Esophagus squamous epithelium (tissue), 5 donors: Measurements from ENCODE around the gene EEIG1. TPM values are rescaled to one million over a fixed set of nuclear protein-coding genes. Genes with fewer than 3 reads are reported as not detected.
"Not testable (repeated sequence)": the region's sequence is repeated elsewhere in the genome, so short reads cannot be mapped to it uniquely, and the experiment has no call there.

Source experiments
- DNase-seq: peaks from one replicate; lab custom pipeline; 2025; lab: John Stamatoyannopoulos, UW
- H3K27ac ChIP-seq, 4 donors: fragments of 200-600 bp; sonication (generic); one replicate each; pipeline ENCODE4 v1.5.1; 2016 to 2019; ENCODE audit warnings: mild to moderate bottlenecking in 1 of 4
- H3K27me3 ChIP-seq, 4 donors: fragments of 200-600 bp; sonication (generic); 1 replicate in 3 of 4; 2 replicates in 1 of 4; pipeline versions ENCODE4 v1.5.1 to v1.6.0; 2017 to 2021; ENCODE audit warnings: antibody characterized with exemption in 1 of 4
- H3K36me3 ChIP-seq, 3 donors: fragments of 200-600 bp; sonication (generic); one replicate each; pipeline ENCODE4 v1.5.1; 2016 to 2019
- H3K4me1 ChIP-seq, 3 donors: fragments of 200-600 bp; sonication (generic); one replicate each; pipeline ENCODE4 v1.5.1; 2017 to 2019
- H3K4me3 ChIP-seq, 4 donors: fragments of 200-600 bp; sonication (generic); 1 replicate in 3 of 4; 2 replicates in 1 of 4; pipeline ENCODE4 v1.5.1; 2016 to 2019; ENCODE audit warnings: mild to moderate bottlenecking in 2 of 4, moderate library complexity in 1 of 4
- H3K9me3 ChIP-seq, 3 donors: fragments of 200-600 bp; sonication (generic); one replicate each; pipeline ENCODE4 v1.5.1; 2016 to 2019
- CTCF ChIP-seq, 6 experiments: fragments of 450-650 bp in 4 of 6; fragments of 200-600 bp in 2 of 6; sonication (generic) in 2 of 6; IDR thresholded peaks; one replicate each; pipeline ENCODE4 v1.5.1; 2016 to 2019; ENCODE audit warnings: antibody characterized with exemption in 6 of 6, mild to moderate bottlenecking in 4 of 6, moderate library complexity in 4 of 6
- POLR2A ChIP-seq, 4 donors: fragments of 450-650 bp; IDR thresholded peaks; one replicate each; pipeline ENCODE4 v1.6.1; 2017; ENCODE audit warnings: antibody characterized with exemption in 4 of 4, mild to moderate bottlenecking in 4 of 4, moderate library complexity in 3 of 4
- WGBS, 2 donors: methylation state at CpG; one replicate each; pipeline ENCODE4 v1.1.5; 2018; 5-methylcytosine and 5-hydroxymethylcytosine counted together
- intact Hi-C: fragments of 100-400 bp; cut with DNase I; formaldehyde crosslinking; loops from one replicate; pipeline ENCODE4 v1.15.0; 2022
- total RNA-seq, 4 donors: library from RNA; depleted of rRNA; stranded (reverse); fragments of >200 nt; gene quantifications; one replicate each; pipeline ENCODE4 v1.1.0, GENCODE V29; 2016
- donor health status: DM: yes; HTN: yes; CAD: no.

Gene EEIG1
- total RNA-seq, 4 donors from 2014 or later, result 16.9 to 65.0 (median 24.0) TPM

GRCh38 chr9:128025736-128026135 is 44.9 kb upstream of the EEIG1 start:
- H3K27ac ChIP-seq, result peak overlapping the region in 2 of 4 donors; percentile 61 to 81
- WGBS, 2 donors, result 31 to 70% methylated on average over 2 to 3 of the region's 4 CpGs

GRCh38 chr9:128024761-128025308 is 44.0 kb upstream of the EEIG1 start:
- H3K36me3 ChIP-seq, result no peaks in the 10 kb centered on the region
- WGBS, 2 donors, result 74 to 94% methylated on average over 4 to 5 of the region's 5 CpGs
- TF ChIP-seq CTCF (IDR thresholded peaks at IDR 0.05), result no peak
- no peak for TF ChIP-seq POLR2A (IDR thresholded peaks at IDR 0.05)
- H3K4me3 ChIP-seq, result no peak overlapping the region
- H3K4me1 ChIP-seq, result peaks cover 0 to 30% (median 2%) of the 10 kb centered on the region in 3 donors
- DNase-seq, result no peak
- H3K27ac ChIP-seq, result no peak overlapping the region
- no peaks in the 10 kb centered on the region for H3K9me3 ChIP-seq
- intact Hi-C loops, result no loop called here
- H3K27me3 ChIP-seq, result no peaks in the 10 kb centered on the region

More at GRCh38 chr9:128025736-128026135, 44.9 kb upstream of the EEIG1 start:
- Histone ChIP-seq H3K36me3 (no peaks in the 10 kb centered on the region), H3K9me3 (no peaks in the 10 kb centered on the region), H3K27me3 (no peaks in the 10 kb centered on the region), H3K4me3 (no peak overlapping the region), H3K4me1 (peaks cover 0 to 30% (median 2%) of the 10 kb centered on the region in 3 donors)
- intact Hi-C loops, result no loop called here
- no peak for TF ChIP-seq POLR2A (IDR thresholded peaks at IDR 0.05)
- no peak for TF ChIP-seq CTCF (IDR thresholded peaks at IDR 0.05)
- no peak for DNase-seq

DNA sequence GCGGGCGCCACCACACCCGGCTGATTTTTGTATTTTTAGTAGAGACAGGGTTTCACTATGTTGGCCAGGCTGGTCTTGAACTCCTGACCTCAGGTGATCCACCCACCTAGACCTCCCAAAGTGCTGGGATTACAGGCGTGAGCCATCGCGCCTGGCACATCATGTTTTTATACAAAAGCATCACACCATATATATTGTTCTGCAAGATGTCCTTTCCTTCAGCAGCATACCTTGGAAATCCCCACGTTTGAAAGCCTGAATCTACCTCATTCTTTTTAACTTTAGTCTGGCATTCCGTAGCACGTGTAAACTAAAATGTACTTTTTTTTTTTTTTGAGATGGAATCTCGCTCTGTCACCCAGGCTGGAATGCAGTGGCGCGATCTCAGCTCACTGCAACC is 42.9 kb upstream of the EEIG1 start:
- H3K27me3 ChIP-seq, H3K36me3 ChIP-seq, DNase-seq, H3K4me3 ChIP-seq, H3K9me3 ChIP-seq, intact Hi-C loops, H3K27ac ChIP-seq: not testable (repeated sequence)
- H3K4me1 ChIP-seq, result peaks cover 0 to 30% (median 2%) of the 10 kb centered on the region in 3 donors
- 36 to 55% methylated on average over 12 of the region's 12 CpGs for WGBS, 2 donors

- H3K27me3 ChIP-seq, result no peaks in the 10 kb centered on the region
These were observed 42.1 kb upstream of the EEIG1 start for GRCh38 chr9:128022886-128023285.

DNA sequence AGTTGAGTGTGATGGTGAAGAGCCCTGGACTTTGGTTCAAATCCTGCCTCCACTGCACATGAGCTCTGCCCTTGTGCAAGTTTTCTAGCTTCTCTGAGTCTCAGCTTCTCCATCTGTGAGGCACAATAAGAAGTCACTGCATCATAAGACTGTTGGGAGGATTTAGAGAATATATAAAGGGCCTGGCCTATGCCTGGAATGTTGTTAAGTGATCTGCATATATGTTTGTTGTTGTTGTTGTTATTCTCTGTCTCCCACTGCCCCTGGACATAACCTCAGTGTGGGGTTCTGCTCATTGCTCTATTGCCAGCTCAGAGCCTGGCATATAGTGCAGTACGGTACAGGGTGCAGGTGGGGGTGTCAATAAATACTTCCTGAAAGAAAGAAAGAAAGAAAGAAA is 40.3 kb upstream of the EEIG1 start:
- Histone ChIP-seq H3K4me3 (no peak overlapping the region), H3K27me3 (no peaks in the 10 kb centered on the region), H3K36me3 (no peaks in the 10 kb centered on the region), H3K27ac (no peak overlapping the region), H3K9me3 (no peaks in the 10 kb centered on the region), H3K4me1 (peaks cover 0 to 18% (median 0%) of the 10 kb centered on the region in 3 donors)
- WGBS, 2 donors, result 33 to 75% methylated on average over 1 of the region's 1 CpG
- intact Hi-C loops, result no loop called here
- TF ChIP-seq CTCF (IDR thresholded peaks at IDR 0.05) (no peak), POLR2A (IDR thresholded peaks at IDR 0.05) (no peak)
- no peak for DNase-seq

More at GRCh38 chr9:128022886-128023285, 42.1 kb upstream of the EEIG1 start:
- H3K4me3 ChIP-seq, result no peak overlapping the region
- intact Hi-C loops, result no loop called here
- no peaks in the 10 kb centered on the region for H3K9me3 ChIP-seq
- 64 to 65% methylated on average over 1 to 2 of the region's 2 CpGs for WGBS, 2 donors
- TF ChIP-seq POLR2A (IDR thresholded peaks at IDR 0.05) (no peak), CTCF (IDR thresholded peaks at IDR 0.05) (no peak)
- peak overlapping the region in 1 of 4 donors; percentile 3 for H3K27ac ChIP-seq
- H3K4me1 ChIP-seq, result peaks cover 0 to 30% (median 2%) of the 10 kb centered on the region in 3 donors
- H3K36me3 ChIP-seq, result no peaks in the 10 kb centered on the region
- no peak for DNase-seq
